GM19351 (cell line): ENCODE data around the gene S100B.

Experiments used
- ATAC-seq: cut with Tn5 transposase; IDR thresholded peaks from one replicate; pipeline ENCODE4 v1.9.1; 2021; ENCODE audit warnings: mild to moderate bottlenecking, moderate library complexity; ENCODE audit not compliant: unreplicated experiment

S100B gene

GRCh38 chr21:46628868-46629267 lies 24.0 kb upstream of the S100B start:
- no peak for ATAC-seq

GRCh38 chr21:46627726-46628125 lies 22.8 kb upstream of the S100B start:
- ATAC-seq = no peak

DNA sequence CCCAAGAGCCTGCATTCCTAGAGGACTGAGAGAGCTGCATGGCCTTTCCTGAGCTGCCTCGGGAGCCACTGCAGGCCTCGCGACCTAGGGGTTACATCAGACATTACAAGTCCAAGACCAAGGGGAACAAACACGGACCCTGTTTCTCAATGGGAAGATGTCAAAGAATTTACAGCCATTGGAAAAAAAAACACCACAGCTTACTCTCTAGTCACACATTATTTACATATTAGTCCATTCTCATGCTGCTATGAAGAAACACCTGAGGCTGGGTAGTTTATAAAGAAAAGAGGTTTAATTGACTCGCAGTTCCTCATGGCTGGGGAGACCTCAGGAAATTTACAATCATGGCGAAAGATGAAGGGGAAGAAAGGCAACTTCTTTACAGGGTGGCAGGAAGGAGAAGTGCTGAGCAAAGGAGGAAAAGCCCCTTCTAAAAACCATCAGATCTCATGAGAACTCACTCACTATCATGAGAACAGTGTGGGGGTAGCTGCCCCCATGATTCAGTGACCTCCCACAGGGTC lies 22.2 kb upstream of the S100B start:
- no peak for ATAC-seq

GRCh38 chr21:46626536-46626935 lies 21.7 kb upstream of the S100B start:
- no peak for ATAC-seq

GRCh38 chr21:46625759-46626158 lies 20.9 kb upstream of the S100B start:
- ATAC-seq = no peak

DNA sequence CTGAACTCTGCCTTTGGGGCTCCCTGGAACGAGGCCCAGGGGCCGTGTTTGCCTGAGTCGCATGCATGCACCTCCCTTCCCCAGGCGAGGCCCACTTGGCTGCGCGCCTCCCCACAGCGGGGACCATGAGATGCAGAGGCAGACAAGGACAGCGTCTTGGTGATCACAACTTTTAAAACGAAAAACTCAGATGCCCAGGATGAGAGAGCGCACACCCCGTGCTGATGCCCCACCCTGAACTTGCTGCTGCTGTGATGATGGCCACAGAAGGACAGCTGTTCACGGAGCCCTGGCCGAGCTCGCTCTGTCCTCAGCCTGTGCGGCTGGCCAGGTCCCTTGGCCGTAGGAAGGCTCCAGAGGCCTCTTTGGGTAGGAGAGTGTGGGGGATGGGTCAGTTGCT lies 19.2 kb upstream of the S100B start:
- no peak for ATAC-seq

DNA sequence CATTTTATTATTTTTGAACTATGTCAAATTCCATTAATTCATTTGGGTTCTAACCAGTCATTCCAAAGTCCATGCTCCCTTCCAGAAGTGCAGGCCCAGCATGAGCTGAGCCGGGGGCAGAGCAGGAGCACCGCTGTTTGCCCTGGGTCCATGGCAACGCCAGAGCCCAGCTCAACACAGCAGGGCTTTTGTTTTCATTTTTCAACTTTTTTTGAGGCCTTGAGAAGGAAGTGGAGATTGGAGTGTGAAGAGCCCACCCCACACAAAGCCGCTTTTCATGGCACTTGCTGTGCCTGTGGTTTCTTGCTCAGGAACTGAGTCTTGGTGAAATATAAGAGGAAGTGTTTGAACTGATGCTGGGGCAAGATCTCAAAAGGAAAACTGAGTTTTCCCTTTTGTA lies 17.3 kb upstream of the S100B start:
- ATAC-seq = no peak

DNA sequence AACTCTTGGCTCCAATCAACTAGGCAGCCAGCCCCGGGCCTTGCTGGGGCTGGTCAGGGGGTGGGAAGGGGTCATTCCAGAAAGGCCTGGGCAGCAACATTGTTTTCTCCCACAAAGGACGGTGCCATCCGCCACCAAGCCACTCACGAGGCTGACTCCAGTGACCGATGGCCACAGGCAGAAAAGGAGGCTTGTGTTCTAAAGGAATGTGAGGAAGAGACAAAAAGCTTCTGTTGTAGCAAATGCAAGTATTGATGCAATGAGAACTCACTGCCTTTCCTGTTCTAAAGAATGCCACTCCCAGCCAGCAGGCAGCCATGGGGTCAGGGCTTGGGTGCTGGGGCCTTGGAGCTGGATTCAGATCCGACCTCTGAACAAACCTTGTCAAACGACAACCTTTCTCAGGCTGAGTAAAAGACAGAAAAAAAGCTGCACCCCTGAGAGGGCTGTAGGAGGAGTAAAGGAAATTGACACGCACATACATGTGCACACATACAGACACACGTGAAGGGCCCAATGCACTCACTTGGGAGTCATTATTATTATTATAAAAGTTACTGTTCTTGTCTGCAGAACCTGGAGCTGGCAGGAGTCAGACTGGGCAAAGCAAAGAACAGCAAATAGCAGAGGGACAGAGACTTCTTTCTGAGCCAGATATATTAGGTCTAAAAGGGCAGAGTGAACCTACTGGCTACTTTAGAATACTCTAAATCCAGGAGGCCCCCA lies 16.7 kb upstream of the S100B start:
- no peak for ATAC-seq

DNA sequence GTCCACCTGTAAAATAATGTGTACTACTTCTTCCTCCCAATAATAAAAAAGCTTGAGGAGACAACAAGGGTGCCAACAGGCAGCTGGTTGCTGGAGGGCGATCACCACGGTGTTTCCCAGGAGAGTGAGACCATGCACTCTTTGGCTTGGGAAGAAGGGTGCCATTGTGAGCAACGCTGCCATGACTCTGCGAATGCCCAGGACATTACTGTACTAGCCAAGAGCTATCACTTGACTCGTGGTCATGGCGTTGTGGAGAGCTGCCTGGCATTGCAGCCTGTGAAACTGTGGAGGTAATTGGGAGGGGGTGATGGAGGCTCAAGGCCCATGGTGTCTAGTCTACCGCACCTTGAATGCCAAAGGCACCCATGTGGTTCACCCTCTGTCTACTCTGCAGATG lies 16.0 kb upstream of the S100B start:
- no peak for ATAC-seq

GRCh38 chr21:46619846-46620245 lies 15.0 kb upstream of the S100B start:
- ATAC-seq = no peak

DNA sequence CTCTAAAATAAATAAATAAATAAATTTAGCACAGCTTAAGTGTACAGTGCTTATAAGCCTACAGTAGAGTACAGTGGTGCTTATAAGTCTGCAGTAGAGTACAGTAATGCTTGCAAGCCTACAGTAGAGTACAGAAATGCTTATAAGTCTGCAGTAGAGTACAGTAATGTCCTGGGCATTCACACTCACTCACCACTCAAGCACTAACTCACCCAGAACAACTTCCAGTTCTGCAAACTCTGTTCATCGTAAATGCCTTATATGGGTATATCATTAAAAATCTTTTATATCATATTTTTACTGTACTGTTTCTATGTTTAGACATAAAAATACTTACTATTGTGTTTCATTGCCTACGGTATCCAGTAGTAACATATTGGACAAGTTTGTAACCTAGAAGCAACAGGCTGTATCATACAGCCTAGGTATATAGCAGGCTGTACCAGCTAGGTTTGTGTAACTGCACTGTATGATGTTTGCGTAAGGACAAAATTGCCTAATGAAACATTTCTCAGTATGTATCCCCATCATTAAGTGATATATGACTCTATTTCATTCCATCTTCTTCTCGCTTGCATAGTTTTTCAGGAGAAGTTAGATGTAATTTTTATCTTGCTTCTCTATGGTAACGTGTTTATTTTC lies 14.0 kb upstream of the S100B start:
- ATAC-seq = no peak

GRCh38 chr21:46617267-46618051 lies 12.6 kb upstream of the S100B start:
- ATAC-seq = no peak

GRCh38 chr21:46616656-46617055 lies 11.8 kb upstream of the S100B start:
- no peak for ATAC-seq

DNA sequence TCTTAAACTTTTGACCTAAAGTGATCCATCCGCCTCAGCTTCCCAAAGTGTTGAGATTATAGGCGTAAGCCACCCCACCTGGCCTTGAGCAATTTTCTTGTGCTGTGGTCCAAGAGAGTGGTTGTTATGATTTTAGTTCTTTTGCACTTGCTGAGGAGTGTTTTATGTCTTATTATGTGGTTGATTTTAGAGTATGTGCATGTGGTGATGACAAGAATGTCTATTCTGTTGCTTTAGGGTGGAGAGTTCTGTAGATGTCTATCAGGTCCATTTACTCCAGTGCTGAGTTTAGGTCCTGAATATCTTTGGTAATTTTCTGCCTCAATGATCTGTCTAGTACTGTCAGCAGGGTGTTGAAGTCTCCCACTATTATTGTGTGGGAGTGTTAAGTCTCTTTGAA lies 11.2 kb upstream of the S100B start:
- no peak for ATAC-seq

- ATAC-seq = no peak
These were observed 8.5 kb upstream of the S100B start for GRCh38 chr21:46613391-46613790.

GRCh38 chr21:46610018-46610701 lies 5.3 kb upstream of the S100B start:
- no peak for ATAC-seq

DNA sequence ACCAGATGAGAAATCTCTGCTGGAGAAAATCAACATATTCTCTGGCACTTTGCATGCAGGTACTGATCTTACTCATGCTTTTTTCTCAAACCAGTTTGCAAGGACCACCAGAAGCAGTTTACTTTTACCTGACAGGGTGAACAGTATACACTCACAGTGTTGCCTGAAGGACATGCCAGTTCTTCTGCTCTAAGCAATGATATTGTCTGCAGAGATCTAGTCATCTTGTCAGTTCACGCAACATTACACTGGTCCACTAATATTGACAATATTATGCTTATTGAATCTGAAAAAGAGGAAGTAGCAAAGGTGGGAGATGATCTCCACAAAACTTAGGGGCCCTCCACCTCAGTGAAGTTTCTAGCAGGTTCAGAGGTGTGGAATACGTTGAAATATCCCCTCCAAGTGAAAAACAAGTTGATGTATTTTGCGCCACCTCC lies 3.8 kb upstream of the S100B start:
- peak; percentile 53 for ATAC-seq

DNA sequence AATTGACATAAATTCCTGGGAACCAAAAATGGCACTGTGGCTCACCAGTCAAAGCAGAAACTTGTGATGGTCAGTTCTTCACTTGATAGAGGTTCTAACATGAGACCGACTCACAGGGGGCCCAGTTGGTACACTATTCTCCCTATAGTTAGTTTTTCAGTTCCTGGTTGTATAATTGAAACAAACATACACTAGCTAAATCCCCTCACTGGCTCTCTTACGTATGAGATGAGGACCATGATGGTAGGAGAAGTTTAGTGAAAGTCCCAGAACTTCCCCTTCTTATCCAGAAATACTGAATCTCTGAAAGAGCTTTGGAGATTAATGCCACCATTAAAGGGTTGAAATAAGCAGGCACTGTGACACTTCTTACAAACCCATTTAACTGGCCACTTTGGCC lies 2.8 kb upstream of the S100B start:
- no peak for ATAC-seq

GRCh38 chr21:46606427-46606813 lies 1.5 kb upstream of the S100B start:
- ATAC-seq = no peak

DNA sequence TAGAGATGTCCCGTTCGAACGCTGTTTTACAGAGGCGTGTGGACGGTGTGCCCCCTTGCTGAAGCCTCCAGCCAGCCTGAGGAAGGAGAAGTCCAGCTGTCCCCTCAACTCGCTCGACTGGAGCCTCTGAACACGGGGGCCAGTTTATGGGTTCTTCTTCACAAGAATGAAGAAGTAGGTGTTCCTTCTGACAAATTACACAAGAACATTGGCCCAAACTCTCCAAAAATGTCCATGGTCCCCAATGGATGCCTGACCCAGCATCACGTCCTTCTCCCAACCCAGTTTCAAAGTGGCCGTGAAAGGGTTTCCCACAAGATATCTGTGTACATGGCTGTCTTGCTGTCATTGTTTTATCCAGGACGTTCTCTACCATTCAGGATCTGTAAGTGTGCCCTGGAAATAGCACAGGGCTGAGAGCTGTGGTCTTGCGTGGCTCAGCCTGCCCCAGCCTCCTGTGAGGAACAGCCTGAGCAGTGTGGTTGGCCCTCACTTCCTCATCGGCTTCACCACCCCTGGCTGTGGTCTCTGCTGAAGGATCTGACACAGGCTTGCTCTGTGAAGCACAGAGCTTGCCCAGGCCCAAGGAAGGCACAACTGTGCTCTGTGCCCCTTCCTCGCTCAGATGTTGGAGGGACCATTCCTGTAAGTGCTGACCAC lies 1.0 kb upstream of the S100B start:
- no peak for ATAC-seq
